K562 (cell line): ENCODE measurements around the gene FGL2. TPM values are rescaled to one million over a fixed set of nuclear protein-coding genes. Genes with fewer than 3 reads are reported as not detected.

Experiments used
- ATAC-seq: fragments of 200-7000 bp; cut with Tn5 transposase; 3 replicates; pipeline ENCODE4 v1.9.1; 2020; ENCODE audit warnings: moderate library complexity
- BruUV-seq: library from RNA; stranded (reverse); fragments of 400-500 nt; replicated peaks from 2 replicates; lab custom pipeline; 2021; lab: Mats Ljungman, UMichigan
- CTCF ChIA-PET: fragments of 300-600 bp; formaldehyde crosslinking; extraction: SDS; loops from one replicate; lab custom pipeline; 2021; ENCODE audit warnings: low intra/inter-chr PET ratio; lab: Yijun Ruan, JAX
- POLR2A ChIA-PET: fragments of 300-600, 350-650 bp; sonication (Branson Sonifier 250); formaldehyde crosslinking; extraction: SDS; loops from one replicate; lab custom pipeline; 2021; ENCODE audit warnings: antibody characterized with exemption, inconsistent platforms; lab: Yijun Ruan, JAX
- DNase-seq, 4 experiments: peaks; one replicate each; pipeline versions ENCODE4 v3.0.0 to v3.0.0-alpha.2; 2011 to 2018; ENCODE audit warnings: low spot score in 3 of 4, mixed read lengths in 3 of 4; ENCODE audit errors: extremely low read depth in 1 of 4
- FAIRE-seq: peaks from 2 replicates; lab custom pipeline; 2011; peaks lifted over from hg19 to GRCh38; lab: Jason Lieb, UNC
- H2AFZ ChIP-seq: 2 replicates; pipeline ENCODE4 v1.6.0; 2011; ENCODE audit warnings: low read depth, low read length, control low read depth, inconsistent platforms
- H3K27ac ChIP-seq: fragments of 200-600 bp; 3 replicates; pipeline ENCODE4 v1.8.0; 2011; ENCODE audit warnings: low read depth, mild to moderate bottlenecking, control low read depth, inconsistent platforms, low read length, moderate library complexity, mixed read lengths; ENCODE audit errors: extremely low read depth
- H3K27me3 ChIP-seq, 2 experiments: fragments of 300-600 bp in 1 of 2; 2 replicates in 1 of 2; 3 replicates in 1 of 2; pipeline versions ENCODE4 v1.6.0 to v1.8.0; 2011; ENCODE audit warnings: inconsistent platforms in 2 of 2, low read length in 2 of 2, mild to moderate bottlenecking in 1 of 2, mixed read lengths in 1 of 2, moderate library complexity in 1 of 2; ENCODE audit not compliant: control insufficient read depth in 2 of 2, insufficient read depth in 2 of 2
- H3K36me3 ChIP-seq: fragments of 300-600 bp; 3 replicates; pipeline ENCODE4 v1.8.0; 2011; ENCODE audit warnings: mild to moderate bottlenecking, low read length, inconsistent platforms; ENCODE audit not compliant: control insufficient read depth, insufficient read depth
- H3K4me1 ChIP-seq, 2 experiments: fragments of 200-600 bp in 1 of 2; replicated peaks in 1 of 2; 2 replicates in 1 of 2; 3 replicates in 1 of 2; pipeline versions ENCODE4 v1.5.1 to v1.8.0; 2011; ENCODE audit warnings: inconsistent platforms in 2 of 2, low read length in 2 of 2, mild to moderate bottlenecking in 1 of 2, mixed read lengths in 1 of 2, moderate library complexity in 1 of 2; ENCODE audit not compliant: control insufficient read depth in 2 of 2, insufficient read depth in 2 of 2
- H3K4me2 ChIP-seq: 2 replicates; pipeline ENCODE4 v1.6.1; 2011; ENCODE audit warnings: low read length, control low read depth, inconsistent platforms, mixed read lengths; ENCODE audit not compliant: insufficient read depth
- H3K4me3 ChIP-seq: fragments of 200-600 bp; sonication (generic), shearing (Covaris generic); 2 replicates; pipeline ENCODE4 v1.5.1; 2016; ENCODE audit warnings: control low read depth, inconsistent platforms
- H3K79me2 ChIP-seq: fragments of 200-600 bp; 3 replicates; pipeline ENCODE4 v1.8.0; 2011; ENCODE audit warnings: low read length, inconsistent platforms; ENCODE audit not compliant: control insufficient read depth, insufficient read depth
- H3K9ac ChIP-seq, 2 experiments: 2 replicates each; pipeline versions ENCODE4 v1.6.0 to v1.6.1; 2011; ENCODE audit warnings: low read depth in 2 of 2, low read length in 2 of 2, control low read depth in 1 of 2, inconsistent platforms in 1 of 2, mild to moderate bottlenecking in 1 of 2, mixed read lengths in 1 of 2; ENCODE audit not compliant: insufficient read depth in 1 of 2
- H3K9me1 ChIP-seq: one replicate; pipeline ENCODE4 v1.6.0; 2011; ENCODE audit warnings: inconsistent platforms, mild to moderate bottlenecking, low read length, moderate library complexity; ENCODE audit not compliant: control insufficient read depth, insufficient read depth
- H3K9me3 ChIP-seq: replicated peaks from 2 replicates; pipeline ENCODE4 v1.5.1; 2011; ENCODE audit warnings: low read depth, low read length, inconsistent platforms; ENCODE audit not compliant: control insufficient read depth, insufficient read depth
- H4K20me1 ChIP-seq: replicated peaks from 2 replicates; pipeline ENCODE4 v1.6.1; 2011; ENCODE audit warnings: low read length, inconsistent platforms, mixed read lengths; ENCODE audit not compliant: control insufficient read depth, insufficient read depth
- BACH1 ChIP-seq: fragments of 200-800 bp; sonication (Bioruptor generic); IDR thresholded peaks from 2 replicates; pipeline ENCODE4 v1.6.1; 2016; ENCODE audit warnings: missing genetic modification characterization, missing compliant biosample characterization
- CTCFL ChIP-seq: IDR thresholded peaks from 2 replicates; pipeline ENCODE4 v1.6.1; 2011; ENCODE audit warnings: borderline replicate concordance, low read depth, mild to moderate bottlenecking, moderate library complexity, low read length; ENCODE audit not compliant: insufficient read depth, poor library complexity, severe bottlenecking
- HEY1 ChIP-seq: fragments of 250-450 bp; sonication (Bioruptor Pico); IDR thresholded peaks from 2 replicates; pipeline ENCODE4 v1.5.0; 2020; ENCODE audit warnings: mild to moderate bottlenecking, moderate library complexity, borderline replicate concordance
- HMGN3 ChIP-seq: IDR thresholded peaks from 2 replicates; pipeline ENCODE4 v1.6.1; 2011; ENCODE audit warnings: borderline replicate concordance, low read depth, mild to moderate bottlenecking, mixed read lengths, low read length; ENCODE audit not compliant: insufficient read length; ENCODE audit errors: extremely low read depth
- LCOR ChIP-seq: sonication (generic); formaldehyde crosslinking; IDR thresholded peaks from 2 replicates; pipeline ENCODE4 v1.8.0; 2022; ENCODE audit warnings: mild to moderate bottlenecking, missing genetic modification reagents
- MCM5 ChIP-seq: fragments of 450-650 bp; IDR thresholded peaks from 2 replicates; pipeline ENCODE4 v1.6.1; 2016; ENCODE audit warnings: low read depth
- MEIS2 ChIP-seq: fragments of 450-650 bp; IDR thresholded peaks from 2 replicates; pipeline ENCODE4 v1.6.1; 2014; ENCODE audit warnings: mild to moderate bottlenecking; ENCODE audit not compliant: partially characterized antibody
- RAD51 ChIP-seq: fragments of 450-650 bp; IDR thresholded peaks from 2 replicates; pipeline ENCODE4 v1.7.1; 2016; ENCODE audit warnings: low read depth, mild to moderate bottlenecking, borderline replicate concordance
- RFX7 ChIP-seq: fragments of 250-450 bp; sonication (Bioruptor Pico); IDR thresholded peaks from 2 replicates; pipeline ENCODE4 v1.5.1; 2021; ENCODE audit warnings: mild to moderate bottlenecking
- YY1 ChIP-seq, 3 experiments: IDR thresholded peaks; 2 replicates each; pipeline ENCODE4 v1.6.1; 2011; ENCODE audit warnings: low read length in 2 of 3, mild to moderate bottlenecking in 2 of 3, moderate library complexity in 2 of 3, borderline replicate concordance in 1 of 3, control low read depth in 1 of 3, low read depth in 1 of 3; ENCODE audit not compliant: insufficient read depth in 3 of 3, insufficient replicate concordance in 2 of 3, control insufficient read depth in 1 of 3, insufficient read length in 1 of 3; ENCODE audit errors: extremely low read depth in 1 of 3
- ZNF143 ChIP-seq: sonication (generic); formaldehyde crosslinking; IDR thresholded peaks from 2 replicates; pipeline ENCODE4 v1.9.0; 2022; ENCODE audit warnings: mild to moderate bottlenecking, missing genetic modification reagents
- WGBS: fragments of 100-300 bp; shearing (Covaris generic); methylation state at CpG from one replicate; pipeline ENCODE4 v1.1.6; 2016; ENCODE audit warnings: low coverage, mixed read lengths; ENCODE audit not compliant: insufficient coverage; ENCODE audit errors: missing lambda C conversion rate; 5-methylcytosine and 5-hydroxymethylcytosine counted together
- in situ Hi-C: fragments of 300-500 bp; cut with MboI; formaldehyde crosslinking; loops from 4 replicates; pipeline ENCODE4 v1.15.0; 2018; ENCODE audit warnings: inconsistent platforms, mixed read lengths
- intact Hi-C: fragments of 100-400 bp; cut with micrococcal nuclease; formaldehyde crosslinking; loops from 2 replicates; pipeline ENCODE4 v1.14.2; 2022
- polyA plus RNA-seq, 8 experiments: library from polyadenylated mRNA; depleted of rRNA in 4 of 8; stranded (reverse) in 5 of 8; unstranded in 3 of 8; fragments of >200 nt; fragmentation: Nextera tagmentation in 2 of 8; fragmentation: Illumina TruSeq in 1 of 8; extraction: Ambion mirVana in 2 of 8; extraction: Trizol in 1 of 8; gene quantifications; 2 replicates each; pipeline versions ENCODE4 v1.2.1 to v1.2.3, GENCODE V29; 2011 to 2014; ENCODE audit warnings: inconsistent platforms in 1 of 8, missing spikeins in 1 of 8
- total RNA-seq, 7 experiments: library from RNA; depleted of rRNA in 6 of 7; stranded (reverse); fragments of >200 nt in 6 of 7; fragmentation: Illumina TruSeq in 2 of 7; extraction: Trizol in 2 of 7; gene quantifications; 2 replicates each; pipeline versions ENCODE4 v1.2.1 to v1.2.3, GENCODE V29; 2011 to 2021; ENCODE audit warnings: low replicate concordance in 1 of 7
- TF ChIP-seq, protein P1 (sequence below): fragments of 250-450 bp; sonication (Bioruptor Pico); IDR thresholded peaks from 2 replicates; pipeline ENCODE4 v1.5.0; 2020; ENCODE audit warnings: mild to moderate bottlenecking, borderline replicate concordance

Gene FGL2
- total and polyA plus RNA-seq, 9 of the 15 experiments (the other 6 are each of a cell fraction or from before 2014, with no cell fraction given) = 0.11 TPM; not detected in 8

- H3K27me3 ChIP-seq = no peaks in the 10 kb centered on the region; a peak in 1 of 5 replicates
- TF ChIP-seq RFX7 (CRISPR knock-in tag) = no peak
- TF ChIP-seq BACH1 (tag) = no peak
- no peak for TF ChIP-seq HMGN3
- TF ChIP-seq LCOR (CRISPR knock-in tag) = no peak
- TF ChIP-seq MCM5 = no peak
- TF ChIP-seq YY1 (IDR thresholded peaks at IDR 0.05; ENCODE audit: borderline replicate concordance in 1 of 3, control insufficient read depth in 1 of 3, extremely low read depth in 1 of 3, insufficient read depth in 3 of 3, insufficient read length in 1 of 3, insufficient replicate concordance in 2 of 3, low read depth in 1 of 3, low read length in 2 of 3) = no peak
- TF ChIP-seq CTCFL = no peak
- no peak for TF ChIP-seq ZNF143 (CRISPR knock-in tag)
- TF ChIP-seq HEY1 (CRISPR knock-in tag) = no peak
- TF ChIP-seq, protein P1, sequence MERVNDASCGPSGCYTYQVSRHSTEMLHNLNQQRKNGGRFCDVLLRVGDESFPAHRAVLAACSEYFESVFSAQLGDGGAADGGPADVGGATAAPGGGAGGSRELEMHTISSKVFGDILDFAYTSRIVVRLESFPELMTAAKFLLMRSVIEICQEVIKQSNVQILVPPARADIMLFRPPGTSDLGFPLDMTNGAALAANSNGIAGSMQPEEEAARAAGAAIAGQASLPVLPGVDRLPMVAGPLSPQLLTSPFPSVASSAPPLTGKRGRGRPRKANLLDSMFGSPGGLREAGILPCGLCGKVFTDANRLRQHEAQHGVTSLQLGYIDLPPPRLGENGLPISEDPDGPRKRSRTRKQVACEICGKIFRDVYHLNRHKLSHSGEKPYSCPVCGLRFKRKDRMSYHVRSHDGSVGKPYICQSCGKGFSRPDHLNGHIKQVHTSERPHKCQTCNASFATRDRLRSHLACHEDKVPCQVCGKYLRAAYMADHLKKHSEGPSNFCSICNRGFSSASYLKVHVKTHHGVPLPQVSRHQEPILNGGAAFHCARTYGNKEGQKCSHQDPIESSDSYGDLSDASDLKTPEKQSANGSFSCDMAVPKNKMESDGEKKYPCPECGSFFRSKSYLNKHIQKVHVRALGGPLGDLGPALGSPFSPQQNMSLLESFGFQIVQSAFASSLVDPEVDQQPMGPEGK (CRISPR knock-in tag) = no peak
- TF ChIP-seq MEIS2 = no peak
- TF ChIP-seq RAD51 = no peak
- TF ChIP-seq, all 486 proteins: peak for 0
- no peak overlapping the region for H3K9ac ChIP-seq
- no peak overlapping the region for H2AFZ ChIP-seq
- no peaks in the 10 kb centered on the region for H3K9me3 ChIP-seq
- no peaks in the 10 kb centered on the region for H3K36me3 ChIP-seq
- CTCF ChIA-PET = no interaction called here
- H4K20me1 ChIP-seq = no peaks in the 10 kb centered on the region
- WGBS = 0% methylated on average over 3 of the region's 3 CpGs
- H3K4me1 ChIP-seq = no peaks in the 10 kb centered on the region
- POLR2A ChIA-PET = no interaction called here
- no peaks in the 10 kb centered on the region for H3K79me2 ChIP-seq
- ATAC-seq (no peak), FAIRE-seq (no peak), DNase-seq (no peak)
- BruUV-seq = no TSS peak
- no peak overlapping the region for H3K4me2 ChIP-seq
- intact Hi-C loops = no loop called here
- in situ Hi-C loops = no loop called here
- no peaks in the 10 kb centered on the region for H3K9me1 ChIP-seq
- no peak overlapping the region for H3K27ac ChIP-seq
- H3K4me3 ChIP-seq = no peak overlapping the region
These were observed 6.1 kb upstream of the FGL2 start for GRCh38 chr7:77205706-77206105.
